AG04449 (cell line): ENCODE data around the gene COL9A3.

ENCODE experiments used
- CTCF ChIA-PET: fragments of 350-600 bp; formaldehyde crosslinking; extraction: SDS; loops from one replicate; lab custom pipeline; 2021; ENCODE audit warnings: antibody characterized with exemption; lab: Yijun Ruan, JAX
- POLR2A ChIA-PET: fragments of 400-600, 350-600 bp; formaldehyde crosslinking; extraction: SDS; loops from one replicate; lab custom pipeline; 2020; ENCODE audit warnings: antibody characterized with exemption, inconsistent platforms; lab: Yijun Ruan, JAX
- DNase-seq: peaks from one replicate; pipeline ENCODE4 v3.0.0-alpha.2; 2010; ENCODE audit warnings: low read depth, low spot score
- H3K4me3 ChIP-seq: 2 replicates; pipeline ENCODE4 v1.5.1; 2011; ENCODE audit warnings: low read depth, mild to moderate bottlenecking, control low read depth, low read length
- CTCF ChIP-seq: IDR thresholded peaks from one replicate; pipeline ENCODE4 v1.5.1; 2011; ENCODE audit warnings: mild to moderate bottlenecking, moderate library complexity, low read length, control low read depth, inconsistent platforms; ENCODE audit not compliant: insufficient read depth; ENCODE audit errors: missing control alignments

Gene COL9A3

GRCh38 chr20:62830251-62830650 is 13.4 kb downstream of the COL9A3 start:
- no peak overlapping the region for H3K4me3 ChIP-seq
- CTCF ChIA-PET: interaction anchor here (2.0 kb wide), 1 partner anchor 22 kb away, joined by 8 read pairs; no protein-coding TSS in a partner anchor
- POLR2A ChIA-PET: no interaction called here
- DNase-seq: no peak
- no peak for TF ChIP-seq CTCF

- H3K4me3 ChIP-seq: no peak overlapping the region
- CTCF ChIA-PET: interaction anchor here (2.0 kb wide), 1 partner anchor 23 kb away, joined by 8 read pairs; no protein-coding TSS in a partner anchor
- POLR2A ChIA-PET: no interaction called here
- no peak for DNase-seq
- TF ChIP-seq CTCF: no peak
Measured at GRCh38 chr20:62830821-62831220, 14.0 kb downstream of the COL9A3 start.

- no peak for DNase-seq
- CTCF ChIA-PET: interaction anchor here (2.0 to 2.7 kb wide), 2 partner anchors 9 to 23 kb away, joined by 8 to 9 read pairs; no protein-coding TSS in a partner anchor
- POLR2A ChIA-PET: no interaction called here
- no peak for TF ChIP-seq CTCF
- H3K4me3 ChIP-seq: no peak overlapping the region
Measured at GRCh38 chr20:62831361-62831788, 14.5 kb downstream of the COL9A3 start.

GRCh38 chr20:62831854-62832211 is 15.0 kb downstream of the COL9A3 start:
- POLR2A ChIA-PET: no interaction called here
- DNase-seq: no peak
- H3K4me3 ChIP-seq: no peak overlapping the region

GRCh38 chr20:62832212-62832922 is 15.5 kb downstream of the COL9A3 start:
- ChIA-PET POLR2A (no interaction called here), CTCF (interaction anchor here (2.0 to 2.7 kb wide), 2 partner anchors 10 to 24 kb away, joined by 8 to 9 read pairs; no protein-coding TSS in a partner anchor)
- DNase-seq: no peak
- no peak for TF ChIP-seq CTCF
- no peak overlapping the region for H3K4me3 ChIP-seq

More at GRCh38 chr20:62831854-62832211, 15.0 kb downstream of the COL9A3 start:
- CTCF ChIA-PET: interaction anchor here (2.0 to 2.7 kb wide), 2 partner anchors 9 to 24 kb away, joined by 8 to 9 read pairs; no protein-coding TSS in a partner anchor
- TF ChIP-seq CTCF: no peak

- no peak for TF ChIP-seq CTCF
- no peak for DNase-seq
- POLR2A ChIA-PET: no interaction called here
- CTCF ChIA-PET: interaction anchor here (2.7 kb wide), 1 partner anchor 10 kb away, joined by 9 read pairs; no protein-coding TSS in a partner anchor
- no peak overlapping the region for H3K4me3 ChIP-seq
Measured at GRCh38 chr20:62832951-62833391, 16.1 kb downstream of the COL9A3 start.
